K562 (cell line): ENCODE results near the gene SAMD14. TPM values are rescaled to one million over a fixed set of nuclear protein-coding genes. Genes with fewer than 3 reads are reported as not detected.

Experiments
- CBFA2T2 ChIP-seq: fragments of 450-650 bp; conservative IDR thresholded peaks from 2 replicates; pipeline ENCODE4 v1.6.1; 2017; ENCODE audit warnings: mild to moderate bottlenecking
- DNMT1 ChIP-seq: fragments of 450-650 bp; IDR thresholded peaks from 2 replicates; pipeline ENCODE4 v1.6.1; 2016; ENCODE audit warnings: antibody characterized with exemption, mild to moderate bottlenecking
- EZH2 ChIP-seq: IDR thresholded peaks from 2 replicates; pipeline ENCODE4 v1.6.1; 2012; ENCODE audit warnings: low read depth, mild to moderate bottlenecking, inconsistent platforms, low read length, borderline replicate concordance
- GATAD2A ChIP-seq: fragments of 450-650 bp; IDR thresholded peaks from 2 replicates; pipeline ENCODE4 v1.6.1; 2017
- KAT2B ChIP-seq: IDR thresholded peaks from one replicate; pipeline ENCODE4 v1.6.1; 2012; ENCODE audit warnings: low read depth, mild to moderate bottlenecking, control low read depth, inconsistent platforms, low read length, moderate library complexity
- NCOA6 ChIP-seq: fragments of 450-650 bp; IDR thresholded peaks from 2 replicates; pipeline ENCODE4 v1.6.1; 2017; ENCODE audit warnings: mild to moderate bottlenecking
- NFATC3 ChIP-seq: fragments of 450-650 bp; IDR thresholded peaks from 2 replicates; pipeline ENCODE4 v1.6.1; 2017; ENCODE audit warnings: mild to moderate bottlenecking
- POLR2A ChIP-seq: fragments of 450-650 bp; conservative IDR thresholded peaks from 2 replicates; pipeline ENCODE4 v1.6.1; 2016
- POLR2G ChIP-seq: fragments of 200-400 bp; formaldehyde crosslinking; IDR thresholded peaks from 2 replicates; pipeline ENCODE4 v1.6.1; 2017; ENCODE audit warnings: low read depth, mild to moderate bottlenecking, antibody characterized with exemption, low read length, moderate library complexity
- RBM25 ChIP-seq: fragments of 200-400 bp; formaldehyde crosslinking; IDR thresholded peaks from 2 replicates; pipeline ENCODE4 v1.6.1; 2018; ENCODE audit warnings: low read length, low read depth, moderate library complexity; ENCODE audit not compliant: severe bottlenecking
- SAFB2 ChIP-seq: fragments of 200-400 bp; formaldehyde crosslinking; IDR thresholded peaks from 2 replicates; pipeline ENCODE4 v1.6.1; 2018; ENCODE audit warnings: borderline replicate concordance, low read length, low read depth, moderate library complexity; ENCODE audit not compliant: severe bottlenecking
- SIX5 ChIP-seq, 2 experiments: IDR thresholded peaks; 2 replicates each; pipeline ENCODE4 v1.6.1; 2011; ENCODE audit warnings: low read length in 2 of 2, borderline replicate concordance in 1 of 2, low read depth in 1 of 2, mild to moderate bottlenecking in 1 of 2, moderate library complexity in 1 of 2; ENCODE audit not compliant: insufficient read depth in 1 of 2
- SLC30A9 ChIP-seq: fragments of 250-450 bp; sonication (Bioruptor Pico); IDR thresholded peaks from 2 replicates; pipeline ENCODE4 v1.8.0; 2022; ENCODE audit warnings: mild to moderate bottlenecking, moderate library complexity
- SRSF7 ChIP-seq: fragments of 200-400 bp; formaldehyde crosslinking; optimal IDR thresholded peaks from 2 replicates; pipeline ENCODE3; 2017; ENCODE audit warnings: mild to moderate bottlenecking, low read depth, low read length
- TBL1XR1 ChIP-seq, 2 experiments: IDR thresholded peaks; 2 replicates each; pipeline ENCODE4 v1.6.1; 2012; ENCODE audit warnings: improper control_type of control experiment in 2 of 2, low read length in 2 of 2, mild to moderate bottlenecking in 1 of 2
- TCF7 ChIP-seq: sonication (generic); IDR thresholded peaks from 2 replicates; pipeline ENCODE4 v1.6.1; 2016; ENCODE audit warnings: antibody characterized with exemption, borderline replicate concordance
- TRIM28 ChIP-seq: fragments of 450-650 bp; IDR thresholded peaks from 2 replicates; pipeline ENCODE4 v1.6.1; 2017
- ZNF174 ChIP-seq: fragments of 250-450 bp; sonication (Bioruptor Pico); IDR thresholded peaks from 2 replicates; pipeline ENCODE4 v1.4.0; 2020; ENCODE audit warnings: mild to moderate bottlenecking
- ZNF75A ChIP-seq: fragments of 450-650 bp; formaldehyde crosslinking; IDR thresholded peaks from 2 replicates; pipeline ENCODE4 v1.4.0; 2020; ENCODE audit warnings: mild to moderate bottlenecking
- polyA plus RNA-seq, 8 experiments: library from polyadenylated mRNA; depleted of rRNA in 4 of 8; stranded (reverse) in 5 of 8; unstranded in 3 of 8; fragments of >200 nt; fragmentation: Nextera tagmentation in 2 of 8; fragmentation: Illumina TruSeq in 1 of 8; extraction: Ambion mirVana in 2 of 8; extraction: Trizol in 1 of 8; gene quantifications; 2 replicates each; pipeline versions ENCODE4 v1.2.1 to v1.2.3, GENCODE V29; 2011 to 2014; ENCODE audit warnings: inconsistent platforms in 1 of 8, missing spikeins in 1 of 8
- total RNA-seq, 7 experiments: library from RNA; depleted of rRNA in 6 of 7; stranded (reverse); fragments of >200 nt in 6 of 7; fragmentation: Illumina TruSeq in 2 of 7; extraction: Trizol in 2 of 7; gene quantifications; 2 replicates each; pipeline versions ENCODE4 v1.2.1 to v1.2.3, GENCODE V29; 2011 to 2021; ENCODE audit warnings: low replicate concordance in 1 of 7
- TF ChIP-seq, protein P1 (sequence below): fragments of 250-450 bp; sonication (Bioruptor Pico); IDR thresholded peaks from 2 replicates; pipeline ENCODE4 v1.5.0; 2022; ENCODE audit warnings: mild to moderate bottlenecking
- TF ChIP-seq, protein P2 (sequence below), 2 experiments: IDR thresholded peaks; 2 replicates each; pipeline ENCODE4 v1.6.1; 2011; ENCODE audit warnings: borderline replicate concordance in 1 of 2, control low read depth in 1 of 2, low read depth in 1 of 2, low read length in 1 of 2, mild to moderate bottlenecking in 1 of 2, mixed read lengths in 1 of 2, moderate library complexity in 1 of 2; ENCODE audit not compliant: insufficient read depth in 1 of 2, insufficient read length in 1 of 2, poor library complexity in 1 of 2, severe bottlenecking in 1 of 2; ENCODE audit errors: extremely low read depth in 1 of 2
- TF ChIP-seq, protein P3 (sequence below): sonication (generic); formaldehyde crosslinking; IDR thresholded peaks from 2 replicates; pipeline ENCODE4 v1.8.0; 2022; ENCODE audit warnings: mild to moderate bottlenecking, missing genetic modification reagents
- TF ChIP-seq, protein P4 (sequence below): sonication (generic); formaldehyde crosslinking; IDR thresholded peaks from 2 replicates; pipeline ENCODE4 v1.8.1; 2023; ENCODE audit warnings: mild to moderate bottlenecking, missing genetic modification reagents

The SAMD14 gene
- total and polyA plus RNA-seq, 9 of the 15 experiments (the other 6 are each of a cell fraction or from before 2014, with no cell fraction given) = 0.04 to 0.07 TPM; not detected in 7

DNA sequence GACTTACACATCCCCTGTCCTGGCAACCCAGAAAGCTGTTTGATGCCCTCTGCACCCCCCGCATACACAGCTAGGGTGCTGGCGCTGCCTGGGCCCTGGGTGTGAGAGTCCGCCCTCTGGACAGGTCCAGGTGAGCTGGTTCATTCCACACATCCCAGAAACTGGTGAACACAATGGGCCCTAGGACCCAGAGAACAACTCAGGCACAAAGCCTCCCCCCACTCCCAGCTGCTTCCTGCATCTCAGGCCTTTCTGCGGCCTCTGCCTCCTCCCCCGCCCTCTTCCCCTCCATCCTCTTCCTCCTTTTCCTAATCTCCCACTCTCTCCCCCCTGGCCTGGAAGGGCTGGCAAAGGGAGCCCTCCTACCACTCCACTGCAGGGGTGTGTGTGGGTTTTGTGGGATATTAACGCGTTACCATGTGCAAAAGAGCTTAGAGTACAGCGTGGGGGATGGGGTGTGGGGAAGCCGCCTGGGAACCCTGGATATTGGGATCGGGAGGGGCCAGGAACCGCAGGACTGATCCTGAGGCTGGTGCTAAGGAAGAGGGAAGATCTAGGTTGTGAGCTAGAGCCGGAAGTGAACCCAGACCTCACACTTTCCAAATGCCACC is 22.1 kb upstream of the SAMD14 start (continued):
- TF ChIP-seq SAFB2 (no peak), POLR2A (no peak; the same call in 1 of the 2 replicates), NCOA6 (no peak), KAT2B (no peak), EZH2 (no peak), TRIM28 (0 out of 2 replicates have a peak, but pooled peaks have one; percentile 17), DNMT1 (no peak), NFATC3 (no peak), GATAD2A (peak; percentile 84; the same call in 1 of the 2 replicates), ZNF75A (CRISPR knock-in tag) (no peak), SRSF7 (no peak), TCF7 (no peak), SLC30A9 (no peak), RBM25 (no peak), CBFA2T2 (no peak), POLR2G (0 out of 2 replicates have a peak, but pooled peaks have one; percentile 26), SIX5 (IDR thresholded peaks at IDR 0.05; ENCODE audit: borderline replicate concordance in 1 of 2, insufficient read depth in 1 of 2, low read depth in 1 of 2, low read length in 2 of 2) (no peak), TBL1XR1 (IDR thresholded peaks at IDR 0.05; ENCODE audit: low read length in 2 of 2) (peak in 1 of 2 experiments; percentile 40; a peak in 1 of 4 replicates), ZNF174 (no peak)
- TF ChIP-seq, protein P1, sequence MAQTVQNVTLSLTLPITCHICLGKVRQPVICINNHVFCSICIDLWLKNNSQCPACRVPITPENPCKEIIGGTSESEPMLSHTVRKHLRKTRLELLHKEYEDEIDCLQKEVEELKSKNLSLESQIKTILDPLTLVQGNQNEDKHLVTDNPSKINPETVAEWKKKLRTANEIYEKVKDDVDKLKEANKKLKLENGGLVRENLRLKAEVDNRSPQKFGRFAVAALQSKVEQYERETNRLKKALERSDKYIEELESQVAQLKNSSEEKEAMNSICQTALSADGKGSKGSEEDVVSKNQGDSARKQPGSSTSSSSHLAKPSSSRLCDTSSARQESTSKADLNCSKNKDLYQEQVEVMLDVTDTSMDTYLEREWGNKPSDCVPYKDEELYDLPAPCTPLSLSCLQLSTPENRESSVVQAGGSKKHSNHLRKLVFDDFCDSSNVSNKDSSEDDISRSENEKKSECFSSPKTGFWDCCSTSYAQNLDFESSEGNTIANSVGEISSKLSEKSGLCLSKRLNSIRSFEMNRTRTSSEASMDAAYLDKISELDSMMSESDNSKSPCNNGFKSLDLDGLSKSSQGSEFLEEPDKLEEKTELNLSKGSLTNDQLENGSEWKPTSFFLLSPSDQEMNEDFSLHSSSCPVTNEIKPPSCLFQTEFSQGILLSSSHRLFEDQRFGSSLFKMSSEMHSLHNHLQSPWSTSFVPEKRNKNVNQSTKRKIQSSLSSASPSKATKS = no peak
- TF ChIP-seq, protein P2, sequence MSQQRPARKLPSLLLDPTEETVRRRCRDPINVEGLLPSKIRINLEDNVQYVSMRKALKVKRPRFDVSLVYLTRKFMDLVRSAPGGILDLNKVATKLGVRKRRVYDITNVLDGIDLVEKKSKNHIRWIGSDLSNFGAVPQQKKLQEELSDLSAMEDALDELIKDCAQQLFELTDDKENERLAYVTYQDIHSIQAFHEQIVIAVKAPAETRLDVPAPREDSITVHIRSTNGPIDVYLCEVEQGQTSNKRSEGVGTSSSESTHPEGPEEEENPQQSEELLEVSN (IDR thresholded peaks at IDR 0.05; ENCODE audit: borderline replicate concordance in 1 of 2, extremely low read depth in 1 of 2, insufficient read depth in 1 of 2, insufficient read length in 1 of 2, low read depth in 1 of 2, low read length in 1 of 2, poor library complexity in 1 of 2, severe bottlenecking in 1 of 2) = no peak
- TF ChIP-seq, protein P3, sequence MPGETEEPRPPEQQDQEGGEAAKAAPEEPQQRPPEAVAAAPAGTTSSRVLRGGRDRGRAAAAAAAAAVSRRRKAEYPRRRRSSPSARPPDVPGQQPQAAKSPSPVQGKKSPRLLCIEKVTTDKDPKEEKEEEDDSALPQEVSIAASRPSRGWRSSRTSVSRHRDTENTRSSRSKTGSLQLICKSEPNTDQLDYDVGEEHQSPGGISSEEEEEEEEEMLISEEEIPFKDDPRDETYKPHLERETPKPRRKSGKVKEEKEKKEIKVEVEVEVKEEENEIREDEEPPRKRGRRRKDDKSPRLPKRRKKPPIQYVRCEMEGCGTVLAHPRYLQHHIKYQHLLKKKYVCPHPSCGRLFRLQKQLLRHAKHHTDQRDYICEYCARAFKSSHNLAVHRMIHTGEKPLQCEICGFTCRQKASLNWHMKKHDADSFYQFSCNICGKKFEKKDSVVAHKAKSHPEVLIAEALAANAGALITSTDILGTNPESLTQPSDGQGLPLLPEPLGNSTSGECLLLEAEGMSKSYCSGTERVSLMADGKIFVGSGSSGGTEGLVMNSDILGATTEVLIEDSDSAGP (CRISPR knock-in tag) = peak; percentile 79; the same call in 1 of the 2 replicates
- TF ChIP-seq, protein P4, sequence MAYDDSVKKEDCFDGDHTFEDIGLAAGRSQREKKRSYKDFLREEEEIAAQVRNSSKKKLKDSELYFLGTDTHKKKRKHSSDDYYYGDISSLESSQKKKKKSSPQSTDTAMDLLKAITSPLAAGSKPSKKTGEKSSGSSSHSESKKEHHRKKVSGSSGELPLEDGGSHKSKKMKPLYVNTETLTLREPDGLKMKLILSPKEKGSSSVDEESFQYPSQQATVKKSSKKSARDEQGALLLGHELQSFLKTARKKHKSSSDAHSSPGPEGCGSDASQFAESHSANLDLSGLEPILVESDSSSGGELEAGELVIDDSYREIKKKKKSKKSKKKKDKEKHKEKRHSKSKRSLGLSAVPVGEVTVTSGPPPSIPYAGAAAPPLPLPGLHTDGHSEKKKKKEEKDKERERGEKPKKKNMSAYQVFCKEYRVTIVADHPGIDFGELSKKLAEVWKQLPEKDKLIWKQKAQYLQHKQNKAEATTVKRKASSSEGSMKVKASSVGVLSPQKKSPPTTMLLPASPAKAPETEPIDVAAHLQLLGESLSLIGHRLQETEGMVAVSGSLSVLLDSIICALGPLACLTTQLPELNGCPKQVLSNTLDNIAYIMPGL = no peak
